Lower leg skin (tissue), 4 donors: Measurements from ENCODE around the gene SLC10A7. TPM values are rescaled to one million over a fixed set of nuclear protein-coding genes. Genes with fewer than 3 reads are reported as not detected.

Experiments used
- DNase-seq, 2 donors: peaks; one replicate each; pipeline ENCODE4 v3.0.0-alpha.2; 2019; ENCODE audit warnings: low spot score in 2 of 2
- H3K4me3 ChIP-seq: fragments of 200-600 bp; sonication (generic); 2 replicates; pipeline ENCODE4 v1.5.1; 2017; ENCODE audit warnings: mild to moderate bottlenecking, low read depth; ENCODE audit not compliant: poor library complexity, severe bottlenecking
- POLR2A ChIP-seq, 2 donors: fragments of 450-650 bp; IDR thresholded peaks; one replicate each; pipeline ENCODE4 v1.6.1; 2016 to 2017; ENCODE audit warnings: antibody characterized with exemption in 2 of 2, mild to moderate bottlenecking in 1 of 2, moderate library complexity in 1 of 2
- WGBS, 2 donors: methylation state at CpG; one replicate each; pipeline ENCODE4 v1.1.5; 2018; 5-methylcytosine and 5-hydroxymethylcytosine counted together
- intact Hi-C: fragments of 100-400 bp; cut with DNase I; formaldehyde crosslinking; loops from one replicate; pipeline ENCODE4 v1.15.0; 2023; ENCODE audit warnings: low total_unique reads
- total RNA-seq, 4 donors: library from RNA; depleted of rRNA; stranded (reverse); fragments of >200 nt; gene quantifications; one replicate each; pipeline ENCODE4 v1.1.0, GENCODE V29; 2016
- TF ChIP-seq, protein P1 (sequence below), 3 donors: fragments of 450-650 bp; IDR thresholded peaks; one replicate each; pipeline ENCODE4 v1.5.1; 2016; ENCODE audit warnings: antibody characterized with exemption in 3 of 3, mild to moderate bottlenecking in 3 of 3, moderate library complexity in 2 of 3

Gene SLC10A7
- total RNA-seq, 4 donors from 2014 or later, result 5.5 to 11.0 (median 8.8) TPM

DNA sequence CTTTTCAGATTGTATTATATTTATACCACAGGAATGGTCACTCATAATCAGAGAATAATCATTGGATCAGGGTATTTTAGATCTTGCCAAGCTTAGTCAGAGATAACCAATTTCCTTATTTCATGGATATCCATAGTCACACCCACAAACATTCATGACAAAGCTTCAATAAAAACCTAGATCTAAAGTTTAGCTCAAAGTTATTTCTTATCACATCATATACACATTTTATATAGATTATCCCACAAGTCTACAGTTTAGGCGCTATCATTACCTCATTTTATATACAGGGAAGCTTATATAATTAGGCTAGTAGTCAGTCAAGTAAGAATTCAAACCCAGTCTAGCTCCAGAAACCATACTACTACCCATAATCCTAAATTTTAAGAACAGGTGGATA lies 82.3 kb downstream of the SLC10A7 start:
- no peak overlapping the region for H3K4me3 ChIP-seq
- DNase-seq, result no peak
- TF ChIP-seq, protein P1, sequence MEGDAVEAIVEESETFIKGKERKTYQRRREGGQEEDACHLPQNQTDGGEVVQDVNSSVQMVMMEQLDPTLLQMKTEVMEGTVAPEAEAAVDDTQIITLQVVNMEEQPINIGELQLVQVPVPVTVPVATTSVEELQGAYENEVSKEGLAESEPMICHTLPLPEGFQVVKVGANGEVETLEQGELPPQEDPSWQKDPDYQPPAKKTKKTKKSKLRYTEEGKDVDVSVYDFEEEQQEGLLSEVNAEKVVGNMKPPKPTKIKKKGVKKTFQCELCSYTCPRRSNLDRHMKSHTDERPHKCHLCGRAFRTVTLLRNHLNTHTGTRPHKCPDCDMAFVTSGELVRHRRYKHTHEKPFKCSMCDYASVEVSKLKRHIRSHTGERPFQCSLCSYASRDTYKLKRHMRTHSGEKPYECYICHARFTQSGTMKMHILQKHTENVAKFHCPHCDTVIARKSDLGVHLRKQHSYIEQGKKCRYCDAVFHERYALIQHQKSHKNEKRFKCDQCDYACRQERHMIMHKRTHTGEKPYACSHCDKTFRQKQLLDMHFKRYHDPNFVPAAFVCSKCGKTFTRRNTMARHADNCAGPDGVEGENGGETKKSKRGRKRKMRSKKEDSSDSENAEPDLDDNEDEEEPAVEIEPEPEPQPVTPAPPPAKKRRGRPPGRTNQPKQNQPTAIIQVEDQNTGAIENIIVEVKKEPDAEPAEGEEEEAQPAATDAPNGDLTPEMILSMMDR (IDR thresholded peaks at IDR 0.05), result no peak
- TF ChIP-seq POLR2A (IDR thresholded peaks at IDR 0.05), result no peak
- 93 to 100% methylated on average over 1 of the region's 1 CpG for WGBS, 2 donors
- intact Hi-C loops, result no loop called here

DNA sequence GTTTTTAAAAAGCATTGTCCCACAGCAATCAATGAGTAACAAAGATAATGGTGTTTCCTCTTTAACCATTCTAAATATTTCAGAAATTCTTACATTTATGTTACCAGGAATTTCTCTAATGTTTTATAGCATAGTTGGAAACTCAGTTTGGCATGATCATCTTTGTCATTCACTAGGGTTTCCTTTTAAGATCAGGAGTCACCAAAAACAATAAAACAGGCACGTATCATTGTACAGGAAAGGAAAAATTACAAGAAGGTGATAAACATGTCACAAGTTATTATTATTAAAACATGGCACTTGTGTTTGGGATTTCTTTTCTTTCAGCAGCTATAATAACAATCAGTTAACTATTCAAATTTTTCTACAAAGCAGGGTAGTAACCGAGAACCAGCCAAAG lies 84.0 kb downstream of the SLC10A7 start:
- TF ChIP-seq, protein P1 (IDR thresholded peaks at IDR 0.05), result no peak
- no peak for TF ChIP-seq POLR2A (IDR thresholded peaks at IDR 0.05)
- no peak overlapping the region for H3K4me3 ChIP-seq
- intact Hi-C loops, result no loop called here
- no peak for DNase-seq
- WGBS, 2 donors, result 59 to 62% methylated on average over 2 of the region's 2 CpGs

DNA sequence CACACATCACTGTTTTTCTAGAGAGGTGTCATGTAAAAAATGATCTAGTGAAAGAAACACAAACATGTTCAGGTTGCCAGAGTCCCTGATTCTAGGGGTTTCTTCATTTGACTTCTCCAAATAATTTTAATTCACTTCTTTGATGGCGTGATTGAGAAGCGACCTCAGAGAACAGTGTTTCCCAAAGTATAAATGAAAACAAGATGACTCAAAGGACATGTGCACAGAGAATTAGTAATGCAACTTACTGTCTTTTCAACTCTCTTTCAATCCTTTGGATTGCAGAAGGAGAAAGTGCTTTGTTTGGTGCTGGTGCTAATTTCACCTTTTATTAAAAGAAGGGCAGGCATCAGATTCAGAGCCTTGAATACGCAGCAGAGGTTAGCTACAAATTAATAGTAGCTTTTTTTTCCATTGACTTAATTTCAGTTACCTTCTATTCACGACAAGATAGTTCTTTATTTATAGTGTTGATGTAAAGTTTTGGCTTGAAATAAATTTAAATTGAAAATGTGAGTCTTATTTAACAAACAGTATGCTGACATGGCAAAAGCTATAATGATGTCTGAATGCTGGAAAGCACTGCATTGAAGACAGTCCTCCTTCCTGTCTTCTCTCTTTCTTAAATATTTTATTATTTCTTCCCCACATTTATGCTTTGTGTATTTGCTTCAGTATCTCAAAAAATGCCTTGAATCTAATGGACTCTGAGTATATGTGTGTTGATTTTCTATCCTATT lies 85.1 kb downstream of the SLC10A7 start:
- WGBS, 2 donors, result 77 to 81% methylated on average over 4 of the region's 4 CpGs
- TF ChIP-seq, protein P1 (IDR thresholded peaks at IDR 0.05), result no peak
- no peak for TF ChIP-seq POLR2A (IDR thresholded peaks at IDR 0.05)
- DNase-seq, result no peak
- H3K4me3 ChIP-seq, result no peak overlapping the region
- intact Hi-C loops, result no loop called here

DNA sequence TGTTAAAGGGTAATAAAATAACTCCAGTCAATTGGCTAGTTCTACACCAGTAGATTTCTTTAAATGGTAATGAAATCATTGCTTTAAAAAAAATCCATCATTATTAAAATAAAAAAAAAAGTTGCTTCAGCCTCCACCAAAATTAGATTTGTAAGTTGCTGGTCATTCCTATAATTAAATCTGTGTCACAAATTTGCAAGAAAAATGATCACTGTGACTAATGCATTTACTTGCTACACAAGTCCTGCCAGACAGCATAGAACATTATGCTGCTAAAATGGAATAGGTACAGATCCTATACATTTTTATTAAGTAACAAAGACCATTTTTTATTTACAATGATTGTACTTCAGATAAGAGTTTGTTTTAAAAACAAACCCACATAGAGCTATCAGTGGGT lies 85.8 kb downstream of the SLC10A7 start:
- DNase-seq, result no peak
- TF ChIP-seq POLR2A (IDR thresholded peaks at IDR 0.05), result no peak
- TF ChIP-seq, protein P1 (IDR thresholded peaks at IDR 0.05), result no peak
- no peak overlapping the region for H3K4me3 ChIP-seq
- intact Hi-C loops, result no loop called here

DNA sequence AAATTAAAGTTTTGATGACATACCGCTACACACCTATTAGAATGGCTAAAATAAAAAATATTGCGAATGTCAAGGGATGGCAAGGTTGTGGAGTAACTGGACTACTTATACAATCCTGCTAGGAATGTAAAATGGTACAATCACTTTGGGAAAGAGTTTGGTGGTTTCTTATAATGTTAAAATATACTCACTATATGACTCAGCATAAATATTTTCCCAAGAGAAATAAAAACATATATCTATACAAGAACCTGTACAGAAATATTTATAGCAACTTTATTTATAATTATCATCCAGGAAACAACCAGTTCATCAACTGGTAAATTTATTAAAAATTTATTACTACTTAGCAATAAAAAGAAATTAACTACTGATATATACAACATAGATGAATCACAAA lies 89.7 kb downstream of the SLC10A7 start:
- no peak for DNase-seq
- no peak for TF ChIP-seq POLR2A (IDR thresholded peaks at IDR 0.05)
- TF ChIP-seq, protein P1 (IDR thresholded peaks at IDR 0.05), result no peak
- intact Hi-C loops, result no loop called here
- WGBS, 2 donors, result 96 to 97% methylated on average over 2 of the region's 2 CpGs
- H3K4me3 ChIP-seq, result no peak overlapping the region

DNA sequence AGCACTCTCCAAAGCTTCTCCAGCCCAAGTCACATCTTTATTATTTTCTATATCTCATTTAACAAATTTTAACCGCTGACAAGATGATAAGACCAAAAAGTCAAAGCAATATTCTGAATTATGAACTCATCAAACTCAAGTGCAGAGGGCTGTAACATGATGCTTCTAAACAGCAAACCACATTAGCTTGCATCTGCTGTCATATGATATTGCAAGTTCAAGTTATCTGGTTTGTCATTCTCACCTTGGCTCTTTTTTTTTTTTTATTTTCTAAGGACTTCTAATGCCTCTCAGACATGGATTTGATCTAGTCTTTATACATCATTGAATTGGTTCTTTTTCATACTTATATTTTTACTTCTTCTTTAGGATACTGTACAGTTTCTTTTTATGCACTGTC lies 93.4 kb downstream of the SLC10A7 start:
- no peak for TF ChIP-seq POLR2A (IDR thresholded peaks at IDR 0.05)
- TF ChIP-seq, protein P1 (IDR thresholded peaks at IDR 0.05), result no peak
- intact Hi-C loops, result no loop called here
- 88 to 100% methylated on average over 1 of the region's 1 CpG for WGBS, 2 donors
- no peak for DNase-seq
- no peak overlapping the region for H3K4me3 ChIP-seq
